IPS DF 19.7 (cell line): ENCODE data around the gene PCNX3.

Source experiments
- DNase-seq: peaks from one replicate; pipeline ENCODE4 v3.0.0-alpha.2; 2013; ENCODE audit warnings: low read depth, low spot score

PCNX3 gene

DNA sequence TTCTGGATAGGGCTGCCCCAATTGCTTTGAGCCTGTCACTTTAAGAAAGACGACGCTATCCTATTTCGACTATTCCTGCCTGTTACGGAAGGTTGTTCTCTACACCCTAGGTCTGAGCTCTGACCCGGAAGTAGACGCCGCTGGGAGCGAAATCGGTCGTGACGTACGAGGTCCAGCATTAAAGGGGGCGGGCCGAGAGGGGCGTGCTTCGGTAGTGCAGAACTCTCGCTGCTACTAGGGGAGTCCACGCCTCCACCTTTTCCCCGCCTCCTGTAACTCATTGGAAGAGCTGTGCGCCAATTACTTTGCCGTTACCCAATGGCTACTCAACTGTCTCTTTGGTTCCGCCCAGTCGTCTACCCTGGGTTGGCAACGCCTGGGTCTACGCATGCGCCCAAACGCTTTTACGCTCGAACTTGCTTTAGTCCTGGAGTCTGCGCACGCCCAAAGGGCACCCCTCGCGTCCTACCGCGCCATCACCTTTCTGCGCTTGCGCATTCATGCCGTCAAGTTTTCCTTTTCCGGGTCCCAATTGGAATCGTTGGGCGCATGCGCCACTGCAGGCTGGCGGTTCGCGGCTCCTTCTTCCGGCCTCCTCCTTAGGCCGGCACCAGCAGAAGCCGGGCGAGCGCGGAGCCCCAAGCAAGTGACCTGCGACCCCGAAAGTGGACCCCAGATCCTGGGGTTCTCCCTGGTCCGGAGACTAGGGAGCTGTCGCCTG is at the start of gene PCNX3:
Gene PCNX3 (plus strand): TSS at position 548 of the 721 bp plus-strand sequence. CDS start 536 bp downstream, outside the sequence.
- peak; percentile 99 for DNase-seq

GRCh38 chr11:65569164-65569972 is 46.2 kb upstream of the PCNX3 start:
- no peak for DNase-seq

DNA sequence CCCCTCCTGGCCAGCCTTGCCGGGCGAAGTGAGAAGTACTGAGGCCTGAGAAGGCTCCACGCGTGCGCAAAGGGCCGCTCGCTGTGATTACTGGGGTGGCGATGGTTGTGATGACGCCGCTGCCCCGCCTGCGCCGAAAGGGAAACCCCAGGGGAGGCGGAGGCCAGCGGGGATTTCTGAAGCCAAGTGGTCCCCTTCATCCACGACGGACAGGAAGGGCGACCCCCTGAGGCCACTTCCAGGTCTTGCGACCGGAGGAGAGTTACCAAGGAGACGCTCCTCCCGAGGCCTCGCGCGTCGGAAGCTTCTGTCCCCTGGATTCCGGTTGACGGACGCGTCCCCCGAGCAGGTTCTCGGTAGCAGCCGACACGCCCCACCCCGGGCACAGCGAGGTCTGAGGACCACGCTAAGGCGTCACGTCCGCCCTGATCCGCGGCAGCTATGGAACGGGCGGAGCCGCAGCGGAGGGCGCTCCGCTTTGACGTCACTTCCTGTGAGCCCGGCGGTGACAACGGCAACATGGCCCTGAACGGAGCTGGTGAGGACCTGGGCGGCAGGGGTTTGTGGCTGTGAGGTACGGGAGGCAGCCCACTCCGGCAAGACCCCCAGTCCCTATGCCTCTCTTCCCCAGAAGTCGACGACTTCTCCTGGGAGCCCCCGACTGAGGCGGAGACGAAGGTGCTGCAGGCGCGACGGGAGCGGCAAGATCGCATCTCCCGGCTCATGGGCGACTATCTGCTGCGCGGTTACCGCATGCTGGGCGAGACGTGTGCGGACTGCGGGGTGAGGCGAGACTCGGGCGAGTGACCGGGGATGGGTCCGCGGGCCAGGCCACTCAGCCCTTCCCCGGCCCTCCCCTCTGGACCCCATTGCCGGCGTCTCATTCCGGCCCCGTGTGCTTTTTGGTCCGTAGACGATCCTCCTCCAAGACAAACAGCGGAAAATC is 45.3 kb upstream of the PCNX3 start, which contains the start of gene ZNRD2:
Gene ZNRD2 (plus strand): TSS at position 505 of the 946 bp plus-strand sequence. CDS start 15 bp downstream, at position 520.
- peak; percentile 96 for DNase-seq

DNA sequence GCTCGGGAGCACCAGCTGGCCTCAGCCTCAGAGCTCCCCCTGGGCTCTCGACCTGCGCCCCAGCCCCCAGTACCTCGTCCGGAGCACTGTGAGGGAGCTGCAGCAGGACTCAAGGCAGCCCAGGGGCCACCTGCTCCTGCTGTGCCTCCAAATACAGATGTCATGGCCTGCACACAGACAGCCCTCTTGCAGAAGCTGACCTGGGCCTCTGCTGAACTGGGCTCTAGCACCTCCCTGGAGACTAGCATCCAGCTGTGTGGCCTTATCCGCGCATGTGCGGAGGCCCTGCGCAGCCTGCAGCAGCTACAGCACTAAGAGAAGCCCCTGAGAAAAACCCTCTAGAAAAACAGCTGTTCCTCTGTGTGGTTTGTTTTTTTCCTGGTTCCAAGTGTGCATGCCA is 44.2 kb upstream of the PCNX3 start:
- DNase-seq = no peak

DNA sequence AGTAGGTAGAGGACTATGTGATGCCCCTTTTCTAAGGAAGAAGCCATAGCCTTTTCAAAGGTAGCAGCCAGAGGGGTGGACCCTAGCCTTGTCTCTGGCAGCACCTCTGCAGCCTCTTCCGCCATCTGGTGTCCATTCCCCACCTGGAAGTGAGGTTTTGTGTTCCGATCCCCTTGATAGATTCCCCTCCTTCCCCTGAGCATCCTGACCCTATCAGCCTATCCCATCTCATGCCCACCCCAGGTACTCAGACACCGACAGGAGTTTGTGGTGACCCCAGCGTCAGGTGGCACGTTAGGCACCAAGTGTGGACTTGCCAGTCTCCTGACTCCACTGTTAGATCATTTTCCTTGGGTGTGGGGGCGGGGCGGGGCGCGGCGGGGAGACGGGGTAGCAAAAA is 43.6 kb upstream of the PCNX3 start:
- DNase-seq = no peak

DNA sequence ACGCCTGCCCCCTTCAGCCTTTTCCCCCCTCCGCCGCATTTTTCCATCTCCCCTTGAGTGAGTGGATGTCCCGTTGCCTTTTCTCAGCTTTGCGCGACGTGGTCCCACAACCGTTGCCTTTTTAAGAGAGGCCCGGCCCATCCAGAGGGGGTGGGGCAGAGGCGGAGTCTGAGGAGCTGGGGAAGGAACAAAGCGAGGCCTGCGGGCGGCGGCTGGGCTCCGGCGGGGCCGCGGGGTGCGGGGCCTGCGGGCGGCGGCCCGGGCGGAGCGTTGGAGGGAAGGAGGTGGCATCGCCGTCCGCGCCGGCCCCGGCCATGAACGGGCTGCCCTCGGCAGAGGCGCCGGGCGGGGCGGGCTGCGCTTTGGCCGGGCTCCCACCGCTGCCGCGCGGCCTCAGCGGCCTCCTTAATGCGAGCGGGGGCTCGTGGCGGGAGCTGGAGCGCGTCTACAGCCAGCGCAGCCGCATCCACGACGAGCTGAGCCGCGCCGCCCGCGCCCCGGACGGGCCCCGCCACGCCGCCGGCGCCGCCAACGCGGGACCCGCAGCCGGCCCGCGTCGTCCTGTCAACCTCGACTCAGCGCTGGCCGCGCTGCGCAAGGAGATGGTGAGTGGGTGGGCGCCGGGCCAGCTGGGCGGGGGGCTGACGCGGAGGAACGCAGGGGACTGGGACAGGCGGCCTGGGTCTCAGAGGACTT is 43.1 kb upstream of the PCNX3 start, which contains the start of gene FAM89B:
Gene FAM89B (plus strand): TSS at position 183 of the 696 bp plus-strand sequence. CDS start 132 bp downstream, at position 315.
- no peak for DNase-seq

DNA sequence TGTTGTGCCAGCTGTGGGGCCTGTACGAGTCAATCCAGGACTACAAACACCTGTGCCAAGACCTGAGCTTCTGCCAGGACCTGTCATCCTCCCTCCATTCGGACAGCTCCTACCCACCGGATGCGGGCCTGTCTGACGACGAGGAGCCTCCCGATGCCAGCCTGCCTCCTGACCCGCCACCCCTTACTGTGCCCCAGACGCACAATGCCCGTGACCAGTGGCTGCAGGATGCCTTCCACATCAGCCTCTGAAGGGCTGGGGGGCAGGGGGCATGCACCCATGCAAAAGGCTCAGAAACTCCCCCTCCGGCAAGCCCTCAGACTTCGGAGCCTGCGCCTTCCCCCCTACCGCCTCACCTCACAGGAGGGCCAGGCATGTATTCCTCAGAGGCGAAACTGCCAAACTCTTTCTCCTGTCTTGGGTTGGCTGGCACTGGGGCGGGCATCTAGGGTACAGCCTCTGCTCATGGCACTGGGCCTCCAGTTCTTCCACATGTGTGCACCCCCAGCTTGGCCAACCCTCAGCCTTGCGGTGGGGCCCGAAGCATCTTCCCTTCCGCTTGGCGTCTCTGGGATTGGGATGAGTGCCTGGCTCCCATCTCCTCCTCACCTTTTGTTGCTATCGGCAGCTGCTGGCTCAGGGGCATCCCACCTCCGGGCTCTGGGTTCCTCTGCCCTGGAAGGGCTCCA is 42.0 kb upstream of the PCNX3 start:
- DNase-seq = no peak

- no peak for DNase-seq
Observed at GRCh38 chr11:65574109-65574810, 41.3 kb upstream of the PCNX3 start.

DNA sequence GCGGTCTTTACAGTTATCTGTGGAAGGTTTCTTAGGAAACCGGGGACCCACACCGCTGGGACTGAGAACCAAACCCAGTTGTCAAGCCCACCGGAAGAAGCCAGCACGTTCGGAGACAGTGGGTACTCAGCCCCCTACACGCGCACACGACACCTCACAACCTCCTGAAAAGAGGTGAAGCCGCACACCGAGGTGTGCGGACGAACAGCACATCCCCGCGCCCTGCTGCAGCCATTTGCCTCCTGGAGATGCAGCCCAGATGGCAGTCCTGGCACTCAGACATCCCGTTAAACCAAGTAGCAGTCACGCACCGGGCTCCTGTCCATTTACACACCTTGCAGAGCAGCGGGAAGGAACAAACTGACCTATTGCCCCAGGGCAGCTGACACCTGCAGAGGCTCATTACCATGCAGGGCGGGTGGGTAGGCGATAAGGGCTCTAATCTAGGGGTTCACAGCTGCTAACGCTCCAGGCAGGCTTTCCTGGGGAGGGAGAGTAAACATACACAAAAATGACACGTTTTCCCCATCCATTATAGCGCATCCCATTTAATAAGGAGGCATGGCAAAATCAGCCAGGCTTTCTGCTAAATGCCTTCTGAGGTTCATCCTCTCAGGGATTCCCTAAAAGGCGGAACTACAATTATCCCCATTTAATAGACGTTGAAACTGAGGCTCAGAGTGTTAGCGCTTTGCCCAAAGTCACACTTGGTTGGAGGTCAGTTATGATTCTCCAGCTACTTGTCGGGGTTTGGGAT is 40.6 kb upstream of the PCNX3 start:
- DNase-seq = no peak

DNA sequence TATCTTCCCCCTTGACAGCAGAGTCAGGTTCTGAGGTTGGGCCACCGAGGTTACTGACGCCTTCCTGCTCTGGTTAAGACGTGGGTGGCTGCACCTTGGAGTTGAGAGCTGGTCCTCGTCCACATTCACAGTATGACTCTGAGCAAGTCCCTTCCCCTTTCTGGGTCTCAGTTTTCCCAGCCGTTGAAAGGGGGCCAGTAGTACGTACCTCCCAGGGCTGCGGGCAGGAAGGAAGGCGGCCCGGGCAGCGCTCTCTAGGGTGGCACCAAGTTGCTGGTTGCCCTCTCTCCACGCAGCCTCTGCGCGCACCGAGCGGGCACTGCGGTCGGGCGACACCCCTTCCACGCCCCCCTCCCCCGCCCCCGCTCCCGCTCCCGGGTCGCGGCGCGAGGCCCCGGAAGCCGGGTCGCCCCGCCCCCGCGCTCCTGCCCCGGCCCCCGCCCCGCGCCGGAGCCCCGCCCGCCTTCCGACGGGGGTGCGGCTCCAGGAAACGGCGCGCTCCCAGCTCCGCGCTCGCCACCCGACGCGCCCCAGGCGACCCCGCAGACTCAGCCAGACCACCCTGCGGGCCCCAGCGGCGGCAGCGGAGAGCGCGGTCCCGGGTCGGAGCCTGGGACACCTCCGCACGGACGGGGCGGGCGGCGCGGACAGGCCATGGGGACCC is 39.9 kb upstream of the PCNX3 start, which contains the start of gene EHBP1L1:
Gene EHBP1L1 (plus strand): TSS at position 486 of the 664 bp plus-strand sequence. CDS start 250 bp downstream, outside the sequence.
- DNase-seq = no peak

DNA sequence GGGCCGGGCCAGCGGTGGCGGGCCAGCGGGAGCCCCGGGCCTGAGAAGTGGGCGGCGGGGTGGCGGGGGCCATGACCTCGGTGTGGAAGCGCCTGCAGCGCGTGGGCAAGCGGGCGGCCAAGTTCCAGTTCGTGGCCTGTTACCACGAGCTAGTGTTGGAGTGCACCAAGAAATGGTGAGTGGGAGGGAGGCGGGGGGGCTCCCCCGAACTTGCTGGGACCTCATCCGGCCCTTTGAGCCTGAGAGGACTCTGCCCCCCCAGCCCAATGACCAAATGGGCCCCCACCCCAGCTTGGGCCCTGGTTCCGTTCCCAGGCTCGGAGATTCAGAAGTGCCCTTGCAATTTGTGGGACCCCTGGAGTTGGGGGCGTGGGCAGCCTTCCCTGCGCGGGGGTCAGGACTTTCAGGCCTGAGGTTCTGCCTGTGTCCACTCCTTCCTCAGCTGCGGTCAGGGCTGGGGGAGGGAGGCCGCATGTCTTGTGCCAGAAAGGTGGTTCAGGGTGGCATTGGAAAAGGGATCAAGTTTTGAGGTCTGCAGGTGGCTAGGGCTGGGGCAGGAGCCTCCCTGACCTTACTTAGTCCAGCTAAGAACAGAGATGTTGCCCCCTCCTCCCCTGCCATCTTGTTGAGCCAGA is 39.2 kb upstream of the PCNX3 start:
- no peak for DNase-seq

DNA sequence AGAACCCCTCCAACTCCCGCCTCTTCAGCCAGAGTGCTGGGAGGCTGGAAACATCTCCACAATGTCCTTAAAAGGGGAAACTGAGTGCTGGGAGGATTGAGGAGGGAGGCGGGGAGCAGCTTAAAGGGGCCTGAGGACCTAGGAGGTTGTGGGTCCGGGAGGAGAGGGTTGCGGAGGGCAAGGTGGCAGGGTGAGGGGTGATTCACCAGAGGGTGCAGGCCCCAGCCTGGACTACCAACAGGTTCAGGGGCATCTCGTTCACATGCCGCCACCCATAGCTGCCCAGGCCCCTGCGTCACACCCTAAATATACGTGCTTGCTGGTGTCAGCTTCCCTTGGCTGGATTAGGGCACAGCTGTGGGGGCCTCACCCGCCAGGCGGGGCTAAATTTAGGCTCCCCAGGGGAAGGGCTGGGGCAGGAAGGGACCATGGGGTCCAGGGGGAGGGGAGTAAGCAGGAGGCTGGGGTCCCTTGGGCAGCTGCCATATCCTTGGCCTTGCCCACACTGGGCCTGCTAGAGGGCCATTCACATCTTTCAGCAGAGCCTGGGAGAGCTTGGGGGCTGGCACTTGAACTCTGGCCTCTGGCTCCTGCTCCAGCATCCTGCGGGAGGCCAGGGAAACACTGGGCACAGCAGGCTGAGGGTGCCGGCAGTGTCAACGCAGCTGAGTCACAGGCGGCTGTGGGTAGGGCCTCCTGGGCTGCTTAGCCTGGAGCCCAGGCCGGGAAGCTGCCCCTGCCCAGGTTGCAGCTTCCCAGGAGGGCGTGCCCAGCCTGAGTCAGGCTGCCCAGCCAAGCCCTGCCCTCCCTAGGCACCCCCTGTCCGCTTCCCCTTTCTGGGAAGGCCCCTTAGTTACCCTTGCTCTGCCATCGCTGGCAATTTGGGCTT is 38.5 kb upstream of the PCNX3 start:
- no peak for DNase-seq

GRCh38 chr11:65577756-65578109 is 37.8 kb upstream of the PCNX3 start:
- DNase-seq = no peak

- no peak for DNase-seq
Observed at GRCh38 chr11:65578134-65578533, 37.4 kb upstream of the PCNX3 start.

DNA sequence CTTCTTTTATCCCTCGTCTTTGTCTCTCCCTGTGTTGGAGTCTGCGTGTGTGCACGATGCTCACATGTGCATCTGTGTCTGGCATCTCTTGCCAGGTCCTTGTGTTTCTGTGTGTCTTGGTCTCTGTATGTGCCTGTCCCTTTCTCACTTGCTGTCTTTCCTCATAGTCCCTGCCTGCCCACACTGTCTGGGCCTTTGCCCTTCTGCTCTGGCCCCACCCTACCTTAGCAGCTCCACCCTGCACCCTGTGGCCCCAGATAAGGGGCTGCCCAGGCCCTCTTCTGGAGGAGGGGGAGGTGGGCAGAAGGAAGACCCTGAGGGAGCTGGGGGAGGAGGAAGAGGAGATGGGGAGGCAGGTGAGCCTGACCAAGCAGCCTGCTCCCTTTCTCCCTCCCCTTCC is 36.9 kb upstream of the PCNX3 start:
- DNase-seq = no peak

DNA sequence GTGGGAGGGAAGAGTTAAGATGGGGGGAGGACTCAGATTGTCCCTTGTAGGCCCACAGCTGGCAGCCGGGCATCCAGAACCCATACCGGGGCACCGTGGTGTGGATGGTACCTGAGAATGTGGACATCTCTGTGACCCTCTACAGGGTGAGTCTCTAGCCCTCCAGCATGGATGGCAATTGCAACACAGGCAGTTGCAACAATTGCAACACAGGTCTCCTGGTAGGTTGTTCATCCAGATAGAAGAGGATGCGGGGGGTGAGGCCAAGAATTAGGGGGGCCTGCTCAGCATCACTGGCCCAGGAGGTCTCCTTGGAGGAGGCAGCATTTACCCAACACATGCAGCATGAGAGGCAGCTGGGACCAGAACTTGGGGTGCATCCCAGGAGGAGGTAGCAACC is 36.3 kb upstream of the PCNX3 start:
- DNase-seq = no peak
